ENCODE measurements around the gene OSBPL10.

OSBPL10 gene

DNA sequence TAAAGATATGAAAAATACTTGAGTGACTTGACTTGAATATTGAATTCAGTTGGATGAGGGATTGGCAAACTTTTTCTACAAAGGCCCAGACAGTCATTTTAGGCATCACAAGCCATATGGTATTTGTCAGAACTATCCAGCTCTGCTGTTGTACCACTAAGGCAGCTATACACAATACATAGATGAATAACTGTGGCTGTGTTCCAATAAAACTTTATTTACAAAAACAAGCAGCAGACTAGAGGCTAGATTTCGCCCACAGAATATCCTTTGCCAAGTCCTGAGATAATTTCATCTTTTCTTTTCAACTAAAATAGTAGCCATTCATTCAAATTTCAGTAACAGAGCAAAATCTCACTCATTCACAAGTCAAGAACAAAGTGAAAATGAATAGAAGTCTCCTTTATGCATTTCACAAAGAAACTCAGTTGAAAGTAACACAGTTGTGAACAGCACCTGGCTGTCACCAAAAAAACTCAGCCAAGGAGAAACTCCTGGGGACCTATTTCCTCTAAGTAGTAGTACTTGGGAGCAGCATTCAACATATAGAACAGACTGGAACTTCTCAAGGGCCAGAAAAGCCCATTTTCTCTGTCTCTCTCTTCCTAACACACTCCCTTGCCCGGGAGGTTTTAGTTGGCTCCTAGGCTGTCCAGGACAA lies 56.3 kb downstream of the OSBPL10 start:
- no peak for DNase-seq (ENCODE audit: low spot score)

DNA sequence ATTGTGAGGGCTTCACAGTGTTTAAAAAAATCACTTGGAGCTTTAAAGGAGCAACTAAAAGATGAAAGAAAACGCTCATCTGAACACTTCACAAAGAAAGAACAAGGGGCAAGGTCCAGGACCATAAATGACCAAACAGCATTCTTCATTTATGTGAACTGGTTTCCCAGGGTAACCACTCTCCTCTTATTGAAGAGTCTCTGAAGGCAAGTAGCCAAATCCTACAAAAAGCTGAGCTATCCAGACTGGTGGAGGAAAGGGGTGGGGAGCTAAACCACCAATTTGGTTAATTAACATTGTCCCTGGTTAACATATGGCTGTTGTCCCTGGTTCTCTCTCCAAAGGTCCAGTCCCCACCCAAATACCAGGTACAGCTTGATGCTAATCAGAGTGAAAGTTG lies 58.1 kb downstream of the OSBPL10 start:
- DNase-seq (ENCODE audit: low spot score): no peak

DNA sequence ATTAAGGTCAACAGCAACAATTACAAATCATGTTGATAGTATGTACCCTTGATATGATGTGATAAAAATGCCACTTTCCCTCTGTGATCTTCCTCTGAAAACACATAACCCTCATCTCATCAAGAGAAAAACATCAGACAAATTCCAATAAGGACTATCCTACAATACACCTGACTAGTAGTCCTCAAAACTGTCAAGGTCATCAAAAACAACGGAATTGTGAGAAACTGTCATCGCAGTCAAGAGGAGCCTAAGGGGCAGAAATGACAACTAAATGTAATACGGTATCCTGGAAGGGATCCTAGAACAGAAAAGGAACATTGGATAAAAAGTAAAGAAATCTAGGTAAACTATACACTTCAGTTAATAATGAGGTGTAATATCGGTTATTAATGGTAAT lies 59.2 kb downstream of the OSBPL10 start:
- DNase-seq (ENCODE audit: low spot score): no peak

DNA sequence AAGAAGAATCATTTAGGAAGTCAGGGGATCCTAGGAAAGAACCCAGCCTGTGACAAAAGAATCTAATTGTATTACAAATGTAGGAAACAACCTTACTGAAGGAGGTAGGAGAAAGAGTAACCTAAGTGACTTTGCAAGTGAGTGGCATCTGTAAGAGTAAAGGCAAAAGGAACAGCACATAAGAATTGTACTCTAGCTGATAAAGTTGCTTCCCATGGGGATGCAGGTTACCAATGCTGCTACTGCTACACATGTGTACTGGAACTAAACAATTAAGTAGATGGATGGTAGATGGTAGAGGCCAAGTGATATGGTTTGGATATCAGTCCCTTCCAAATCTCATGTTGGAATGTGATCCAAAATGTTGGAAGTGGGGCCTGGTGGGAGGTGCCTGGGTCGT lies 60.8 kb downstream of the OSBPL10 start:
- no peak for DNase-seq (ENCODE audit: low spot score)

DNA sequence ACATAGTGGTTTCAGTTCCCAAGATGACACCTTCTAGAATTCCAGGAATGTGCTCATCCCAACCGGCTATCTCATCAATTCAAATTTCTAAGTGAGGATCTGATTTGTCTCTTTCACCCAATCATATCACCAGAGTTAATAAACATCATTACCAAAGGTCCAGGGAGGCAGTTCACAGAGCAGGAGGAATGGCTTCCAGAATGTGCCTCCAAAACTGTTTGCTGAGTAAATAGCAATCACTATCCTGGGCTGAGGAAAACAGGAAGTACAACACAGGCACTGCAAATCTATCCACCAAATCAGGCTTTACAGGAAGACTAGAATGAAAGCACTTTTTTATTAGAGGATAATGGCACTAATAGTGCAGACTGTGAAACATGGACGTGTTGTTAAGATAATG lies 61.5 kb downstream of the OSBPL10 start:
- peak; percentile 43 for DNase-seq (ENCODE audit: low spot score)

DNA sequence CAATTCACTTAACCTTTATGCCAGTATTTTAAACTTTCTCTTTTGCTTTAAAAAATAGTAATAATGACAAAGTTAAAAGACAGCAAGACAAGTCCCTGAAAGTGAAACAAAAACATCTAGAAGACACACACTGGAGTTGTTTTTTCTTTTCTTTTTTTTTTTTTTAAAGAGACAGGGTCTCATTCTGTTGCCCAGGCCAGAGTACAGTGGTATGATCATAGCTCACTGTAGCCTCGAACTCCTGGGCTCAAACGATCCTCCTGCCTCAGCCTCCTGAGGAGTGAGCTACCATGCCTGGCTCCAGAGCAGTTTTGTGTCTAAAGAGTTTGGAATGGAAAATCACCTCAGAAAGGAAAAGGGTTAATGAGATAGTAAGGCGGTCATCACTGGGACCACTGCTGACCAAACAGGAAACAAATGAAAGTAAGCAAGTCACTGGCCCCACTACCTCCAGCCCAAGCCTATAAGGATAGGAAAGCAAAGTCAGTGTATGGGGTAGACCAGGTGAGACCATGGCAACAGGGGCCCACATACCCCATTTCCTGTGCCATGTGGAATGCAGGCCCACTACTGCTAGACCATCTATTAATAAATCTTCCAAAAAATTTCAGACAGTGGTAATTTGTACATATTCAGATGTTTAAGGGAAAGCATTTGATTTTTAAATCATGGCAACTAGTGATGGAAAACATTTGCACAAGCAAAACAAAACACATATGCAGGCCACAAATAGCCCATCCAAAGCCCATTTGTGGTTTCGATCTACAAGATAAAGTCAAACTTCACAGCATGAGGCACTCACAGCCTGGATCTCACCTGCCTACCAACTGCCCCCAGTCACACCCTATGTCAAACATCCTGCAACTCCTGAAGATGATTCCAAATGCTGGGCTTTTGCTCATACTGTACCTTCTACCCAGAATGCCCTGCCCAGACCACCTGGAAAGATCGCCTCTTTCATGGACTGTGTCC lies 62.6 kb downstream of the OSBPL10 start:
- DNase-seq (ENCODE audit: low spot score): no peak

DNA sequence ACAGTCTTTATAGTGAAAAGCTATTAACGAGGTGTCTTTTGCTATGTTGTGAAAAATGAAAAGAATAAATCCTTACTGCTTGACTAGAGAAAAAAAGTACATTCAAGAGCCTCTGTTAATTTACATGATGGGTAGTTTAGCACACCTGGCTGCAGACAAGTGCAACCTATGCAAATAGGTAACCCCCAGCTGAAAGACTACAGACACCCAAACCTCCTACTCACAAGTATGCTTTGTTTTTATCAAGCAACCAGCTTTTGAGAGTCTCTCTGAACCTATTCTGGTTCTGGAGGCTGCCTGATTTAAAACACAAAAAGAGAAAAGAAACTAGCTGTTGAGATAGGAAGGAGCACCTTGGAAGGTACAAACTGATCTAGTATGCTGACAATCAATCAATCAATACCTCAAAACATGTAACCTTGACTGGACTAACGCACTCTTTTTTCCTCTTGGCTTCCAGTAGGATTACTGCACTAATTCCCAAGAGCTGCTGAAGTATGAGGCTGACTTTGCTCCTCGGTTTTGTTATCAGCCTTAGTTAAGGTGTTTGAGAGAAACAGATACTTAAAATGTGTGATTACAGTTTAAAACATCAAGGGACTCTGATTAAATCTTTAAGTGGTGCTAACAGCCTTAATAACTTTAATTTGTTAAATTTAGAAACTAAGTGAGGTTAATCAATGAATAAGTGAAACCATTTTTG lies 63.6 kb downstream of the OSBPL10 start:
- DNase-seq (ENCODE audit: low spot score): no peak

DNA sequence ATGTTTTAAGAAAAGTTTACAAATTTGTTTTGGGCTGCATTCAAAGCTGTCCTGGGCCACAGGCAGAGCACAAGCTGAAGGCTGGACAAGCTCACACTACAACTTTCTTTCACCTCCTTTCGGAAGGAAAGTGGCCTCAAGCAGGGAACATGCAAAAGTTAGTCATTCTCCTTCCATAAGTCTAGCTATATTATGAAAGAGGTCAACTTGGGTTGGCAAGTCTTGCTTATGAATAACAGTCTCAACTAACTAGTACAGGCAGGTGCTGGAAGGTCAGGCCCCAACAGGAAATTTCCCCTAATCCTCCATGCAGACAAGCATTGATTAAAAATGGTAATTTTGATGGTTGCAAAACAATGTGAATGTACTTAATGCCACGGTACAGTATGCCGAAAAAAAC lies 69.4 kb downstream of the OSBPL10 start:
- no peak for DNase-seq (ENCODE audit: low spot score)

DNA sequence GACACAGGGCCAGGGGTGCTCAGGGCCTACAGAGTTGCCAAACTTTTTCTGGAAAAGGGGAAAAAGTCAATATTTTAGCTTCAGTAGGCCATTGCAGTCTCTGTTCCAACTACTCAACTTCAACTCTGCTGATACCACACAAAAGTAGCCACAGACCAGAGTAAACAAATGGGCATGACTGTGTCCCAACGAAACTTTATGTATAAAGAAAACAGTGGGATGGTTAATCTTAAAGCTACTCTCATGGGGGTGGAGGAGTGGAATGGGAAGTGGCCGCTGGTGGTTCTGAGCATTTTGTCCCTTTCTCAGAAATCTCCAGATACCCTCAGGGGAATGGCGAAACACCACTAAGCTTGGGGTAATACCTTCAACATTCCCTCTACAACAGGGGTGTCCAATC lies 69.9 kb downstream of the OSBPL10 start:
- DNase-seq (ENCODE audit: low spot score): no peak

DNA sequence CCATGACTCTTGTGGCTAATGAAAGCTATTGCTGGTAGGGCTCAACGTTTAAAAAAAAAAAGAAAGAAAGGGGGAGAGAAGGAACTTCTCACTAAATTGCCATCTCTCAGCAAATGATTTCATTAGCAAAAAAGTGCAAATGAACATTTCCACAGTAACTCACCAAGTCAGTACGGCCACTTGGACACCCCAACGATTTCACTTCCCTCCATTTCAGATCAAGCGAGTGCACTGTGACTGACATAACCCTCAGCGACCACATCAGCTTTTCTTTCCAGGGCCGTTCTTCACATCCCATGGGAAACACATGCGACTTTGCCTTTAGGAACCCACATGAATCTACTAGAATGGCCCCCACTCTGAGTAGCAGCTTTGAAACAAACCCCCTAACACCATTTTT lies 71.6 kb downstream of the OSBPL10 start:
- DNase-seq (ENCODE audit: low spot score): no peak

DNA sequence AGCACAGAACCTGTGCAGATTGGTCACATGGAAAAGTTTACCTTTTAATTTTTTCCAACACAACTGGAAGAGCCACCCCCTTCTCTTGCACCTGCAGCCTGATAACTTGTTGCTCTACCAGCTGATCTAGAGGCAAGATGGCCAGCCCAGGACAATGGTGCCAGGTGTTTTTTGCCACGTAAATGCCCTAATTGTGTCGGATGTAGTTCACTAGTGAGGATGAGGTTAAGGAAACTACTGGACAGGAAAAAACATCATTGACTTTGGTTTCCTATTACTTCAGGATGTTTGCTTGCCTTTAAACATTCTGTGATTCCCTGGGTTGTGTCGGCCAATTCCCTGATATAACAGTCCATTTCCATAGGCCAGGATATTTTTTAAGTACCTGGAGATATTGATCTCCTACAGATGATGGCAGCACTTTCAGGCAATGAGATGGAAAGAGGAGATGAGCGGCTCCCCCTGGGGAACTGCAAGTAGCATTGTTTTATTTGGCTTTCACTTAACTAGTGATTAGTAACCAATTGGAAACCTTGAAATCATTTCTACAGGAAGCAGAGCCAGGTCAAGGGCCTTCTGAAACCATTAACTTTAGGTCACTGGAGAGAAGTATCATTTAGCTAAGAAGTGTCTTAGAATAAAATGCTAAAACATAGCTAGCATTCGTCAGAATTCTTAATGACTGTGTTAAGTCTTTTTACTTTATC lies 72.5 kb downstream of the OSBPL10 start:
- DNase-seq (ENCODE audit: low spot score): peak; percentile 76

DNA sequence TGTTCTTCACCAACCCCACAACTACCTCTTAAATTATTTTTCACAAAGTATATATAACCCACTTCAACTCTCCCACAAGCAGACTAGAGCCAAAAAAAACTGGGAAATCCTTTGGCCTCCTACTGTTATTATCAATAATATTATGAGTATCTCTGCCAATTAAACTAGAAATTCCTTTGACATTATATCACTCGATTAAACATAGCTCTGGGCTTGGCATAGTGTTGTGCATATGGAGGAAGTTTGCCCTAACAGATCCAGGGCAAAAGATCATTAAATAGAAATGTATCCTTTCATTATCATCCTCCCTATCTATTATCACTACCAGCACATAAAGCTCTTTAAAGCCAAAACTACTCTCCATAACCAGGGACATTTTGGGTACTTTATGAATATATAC lies 74.9 kb downstream of the OSBPL10 start:
- no peak for DNase-seq (ENCODE audit: low spot score)

DNA sequence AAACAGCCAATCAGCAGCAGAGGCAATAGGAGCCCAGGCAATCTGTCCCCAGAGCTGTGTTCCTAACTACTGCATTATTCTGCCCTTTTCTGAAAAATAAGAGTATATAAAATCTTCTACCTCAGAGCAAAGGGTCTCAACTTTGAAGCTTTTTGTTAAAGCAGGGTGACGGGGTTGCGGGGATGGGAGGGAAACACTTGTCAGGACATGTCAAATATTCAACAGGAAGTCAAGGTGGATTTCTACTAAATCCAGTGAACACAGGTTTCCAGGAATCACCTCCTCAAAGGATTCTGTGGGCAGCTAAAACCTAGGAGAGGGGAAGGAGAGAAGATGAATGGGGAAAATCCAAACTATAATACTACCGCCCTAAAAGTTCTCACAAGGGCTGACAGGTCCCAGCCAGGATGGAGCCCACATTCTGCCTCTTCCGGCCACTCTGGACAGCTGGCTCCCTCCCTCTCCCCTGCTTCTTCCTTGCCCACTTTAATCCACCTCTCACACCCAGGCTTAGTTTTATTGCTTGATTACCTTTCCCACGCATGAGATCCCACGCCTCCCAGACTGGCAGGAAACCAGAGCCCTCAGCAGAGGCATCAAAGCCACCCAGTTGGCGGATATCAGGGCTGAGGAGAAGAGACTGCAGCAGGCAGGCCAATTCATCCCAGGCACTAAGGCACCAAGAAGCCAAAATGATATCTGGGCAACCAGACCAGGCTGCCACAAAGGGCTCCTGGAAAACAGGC lies 77.2 kb downstream of the OSBPL10 start:
- DNase-seq (ENCODE audit: low spot score): peak; percentile 65

DNA sequence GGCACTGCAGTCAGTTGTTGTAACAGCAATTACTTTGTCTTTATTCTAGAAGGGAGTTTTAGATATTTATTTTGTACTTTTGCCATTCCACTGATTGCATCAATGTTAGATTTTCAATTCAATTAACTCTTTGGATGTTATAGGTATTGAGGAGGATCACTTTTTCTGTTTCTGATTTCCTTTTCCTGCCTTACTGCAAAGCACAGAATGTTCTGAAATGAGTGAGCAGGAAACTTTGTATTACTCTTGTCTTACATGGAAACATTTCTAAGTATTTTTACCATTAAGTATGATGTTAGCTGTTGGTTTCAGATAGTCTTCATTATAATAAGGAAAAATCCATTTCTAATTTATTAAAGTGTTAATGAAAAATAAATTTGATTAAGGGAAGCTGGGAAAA lies 80.5 kb downstream of the OSBPL10 start:
- DNase-seq (ENCODE audit: low spot score): no peak

DNA sequence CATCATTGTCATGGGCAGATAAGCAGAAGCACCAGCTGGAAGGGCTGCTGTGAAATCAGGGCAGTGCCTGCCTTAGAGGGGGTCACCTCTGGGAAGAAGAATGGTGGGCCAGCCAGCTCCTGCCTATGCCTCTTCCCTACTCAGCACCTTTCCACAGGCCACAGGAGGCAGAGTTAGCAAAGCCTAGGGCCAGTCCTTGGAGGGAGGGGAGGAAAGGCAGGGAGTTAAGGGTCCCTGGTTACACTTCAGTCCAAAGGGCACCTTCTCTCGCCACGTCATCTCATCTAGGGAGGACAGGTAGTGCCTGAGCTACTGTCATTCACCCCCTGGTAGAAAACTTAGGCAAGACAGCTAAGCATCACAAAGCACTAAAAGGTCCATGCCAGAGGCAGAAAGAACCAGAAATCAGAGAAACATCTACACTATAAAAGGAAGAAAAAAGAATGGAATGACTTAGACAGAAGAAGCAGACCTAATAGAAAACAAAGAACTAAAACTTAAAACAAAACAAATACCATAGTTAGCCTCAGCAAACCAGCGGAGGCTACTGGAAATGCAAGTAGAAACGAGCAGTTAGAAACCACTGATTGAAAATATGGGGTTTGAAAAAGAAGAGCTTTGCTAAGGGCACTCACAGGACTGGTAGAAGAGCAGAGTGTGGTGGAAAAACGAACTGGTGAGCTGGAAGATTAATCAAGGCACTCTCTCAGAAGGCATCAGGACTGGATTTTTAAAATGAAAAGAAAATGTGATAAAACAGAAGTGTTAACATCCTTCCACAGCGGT lies 84.2 kb downstream of the OSBPL10 start:
- DNase-seq (ENCODE audit: low spot score): no peak

DNA sequence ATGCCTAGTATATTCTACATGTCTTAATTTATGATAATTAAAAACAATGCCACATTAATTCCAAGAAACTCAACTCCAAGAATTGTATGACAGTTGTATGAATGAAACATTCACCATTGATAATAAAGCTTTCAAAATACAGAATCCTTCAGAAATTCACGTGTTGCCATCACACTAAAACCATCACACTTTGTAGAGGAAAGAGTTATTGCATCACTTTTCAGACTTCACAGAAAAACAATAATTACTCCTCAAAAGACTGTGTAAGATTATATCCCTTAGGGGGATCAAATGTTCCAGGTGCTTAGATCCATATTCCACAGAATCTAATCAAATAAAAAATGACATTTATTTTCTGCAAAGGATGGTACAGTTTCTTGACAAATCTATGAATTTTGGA lies 85.0 kb downstream of the OSBPL10 start:
- DNase-seq (ENCODE audit: low spot score): no peak

DNA sequence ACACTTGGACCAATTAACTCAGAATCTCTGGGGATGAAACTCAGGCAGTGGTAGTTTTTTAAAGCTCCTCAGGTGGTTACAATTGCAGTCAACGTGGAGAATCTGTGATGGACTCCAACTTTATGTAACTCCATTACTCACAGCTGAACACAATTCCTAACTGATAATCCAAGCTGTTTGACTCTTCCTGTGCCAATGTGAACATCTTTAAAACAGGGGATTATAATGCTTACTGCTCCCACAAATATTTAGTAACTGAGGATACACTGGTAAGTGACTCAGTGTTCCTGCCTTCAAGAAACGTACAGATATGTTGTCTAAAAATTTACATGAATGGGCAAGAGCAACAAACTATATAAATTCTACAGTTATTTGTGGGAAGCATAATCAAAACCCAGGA lies 85.6 kb downstream of the OSBPL10 start:
- DNase-seq (ENCODE audit: low spot score): no peak

DNA sequence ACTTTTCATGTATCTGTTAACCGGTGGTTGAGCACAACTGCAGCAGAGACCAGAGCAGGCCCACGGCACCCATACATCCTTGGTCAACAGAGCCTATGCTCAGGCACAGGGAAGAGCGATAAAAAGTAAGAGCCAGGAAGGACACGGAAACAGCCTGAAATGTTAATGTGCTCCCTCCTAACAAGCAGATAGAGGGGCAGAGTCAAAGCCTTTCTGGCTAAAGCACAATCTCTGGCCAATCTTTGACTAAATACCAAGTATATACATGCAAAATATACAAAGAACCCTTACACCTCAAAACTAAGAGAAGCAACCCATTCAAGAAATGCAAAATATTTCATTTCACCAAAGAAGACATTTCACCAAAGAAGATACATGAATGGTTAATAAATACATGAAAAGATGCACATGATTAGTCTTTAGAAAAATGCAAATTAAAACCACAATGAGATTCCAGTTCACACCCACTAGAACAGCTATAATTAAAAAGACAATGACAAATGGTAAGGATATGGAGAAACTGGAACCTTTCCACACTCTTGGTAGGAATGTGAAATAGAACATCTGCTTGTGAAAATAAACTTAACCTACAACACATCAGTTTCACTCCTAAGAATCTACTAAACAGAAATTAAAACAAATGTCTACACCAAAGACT lies 88.0 kb downstream of the OSBPL10 start:
- peak; percentile 25 for DNase-seq (ENCODE audit: low spot score)

DNA sequence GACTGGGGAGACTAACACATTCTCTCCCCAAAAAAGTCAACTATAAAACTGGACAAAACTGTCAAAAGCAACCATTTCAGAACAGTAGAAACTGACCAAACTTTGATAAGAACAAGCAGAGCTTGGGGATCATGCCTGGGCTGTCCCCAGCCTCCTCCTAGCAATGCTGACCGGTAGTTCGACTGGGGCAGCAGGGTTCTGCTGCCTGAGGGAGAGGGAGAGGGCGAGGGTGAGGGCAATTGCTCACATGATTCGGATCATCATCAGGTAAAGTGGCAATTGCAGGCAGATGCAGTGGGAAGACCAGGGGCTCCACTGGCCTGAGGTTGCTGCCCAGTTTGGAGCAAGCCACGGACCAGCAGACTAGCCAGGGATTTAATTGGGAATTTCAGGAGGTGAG lies 88.6 kb downstream of the OSBPL10 start:
- DNase-seq (ENCODE audit: low spot score): no peak

DNA sequence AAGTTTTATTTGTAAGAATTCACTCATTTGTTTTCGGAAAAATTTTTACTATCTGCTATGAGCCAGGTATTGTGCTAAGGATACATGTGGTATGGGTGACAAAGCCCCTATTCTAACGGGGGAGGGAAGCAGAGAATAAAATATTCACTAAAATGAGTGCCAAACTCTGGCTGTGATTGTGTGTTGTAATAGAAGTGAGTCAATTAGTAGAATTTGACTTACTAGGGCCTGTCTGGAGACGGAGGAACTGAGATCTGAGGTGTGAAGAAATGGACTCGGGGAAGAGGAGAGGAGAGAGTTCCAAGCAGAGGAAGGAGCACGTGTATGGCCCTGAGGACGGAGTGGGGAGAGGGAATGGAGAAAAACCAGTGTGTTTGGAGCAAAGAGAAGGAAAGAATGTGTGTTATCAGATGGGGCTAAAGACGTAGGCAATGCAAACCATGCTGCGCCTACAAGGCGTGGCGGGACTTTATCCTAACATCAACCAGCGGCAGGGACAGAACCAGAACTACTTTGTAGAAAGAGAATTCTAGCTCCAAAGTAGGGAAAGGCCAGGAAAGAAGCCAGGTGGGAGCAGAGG lies 89.1 kb downstream of the OSBPL10 start:
- no peak for DNase-seq (ENCODE audit: low spot score)
